SJCRH30 (cell line): ENCODE data around the gene SLC39A11. TPM values are rescaled to one million over a fixed set of nuclear protein-coding genes. Genes with fewer than 3 reads are reported as not detected.

Experiments
- DNase-seq, 2 experiments: peaks; one replicate each; pipeline ENCODE4 v3.0.0-alpha.2; 2015 to 2020
- H3K27ac ChIP-seq: fragments of 250-450 bp; sonication (Bioruptor Pico); 2 replicates; pipeline ENCODE4 v1.5.1; 2020; ENCODE audit warnings: mild to moderate bottlenecking, moderate library complexity
- H3K27me3 ChIP-seq: fragments of 250-450 bp; sonication (Bioruptor Pico); 2 replicates; pipeline ENCODE4 v1.5.1; 2020; ENCODE audit warnings: mild to moderate bottlenecking, moderate library complexity
- H3K36me3 ChIP-seq: fragments of 250-450 bp; sonication (Bioruptor Pico); 2 replicates; pipeline ENCODE4 v1.5.1; 2020; ENCODE audit warnings: mild to moderate bottlenecking, moderate library complexity
- H3K4me1 ChIP-seq: fragments of 250-450 bp; sonication (Bioruptor Pico); 2 replicates; pipeline ENCODE4 v1.5.1; 2020; ENCODE audit warnings: mild to moderate bottlenecking, moderate library complexity
- H3K4me3 ChIP-seq: fragments of 250-450 bp; sonication (Bioruptor Pico); 2 replicates; pipeline ENCODE4 v1.5.1; 2020; ENCODE audit warnings: mild to moderate bottlenecking, moderate library complexity
- H3K9me3 ChIP-seq: fragments of 250-450 bp; sonication (Bioruptor Pico); replicated peaks from 2 replicates; pipeline ENCODE4 v1.5.1; 2020; ENCODE audit warnings: mild to moderate bottlenecking, moderate library complexity
- total RNA-seq: library from RNA; depleted of rRNA; stranded (reverse); fragments of >200 nt; shearing (Covaris generic); gene quantifications from 2 replicates; pipeline ENCODE4 v1.2.3, GENCODE V29; 2014

Gene SLC39A11
- total RNA-seq, 1 experiment from 2014 or later: 9.3 TPM

DNA sequence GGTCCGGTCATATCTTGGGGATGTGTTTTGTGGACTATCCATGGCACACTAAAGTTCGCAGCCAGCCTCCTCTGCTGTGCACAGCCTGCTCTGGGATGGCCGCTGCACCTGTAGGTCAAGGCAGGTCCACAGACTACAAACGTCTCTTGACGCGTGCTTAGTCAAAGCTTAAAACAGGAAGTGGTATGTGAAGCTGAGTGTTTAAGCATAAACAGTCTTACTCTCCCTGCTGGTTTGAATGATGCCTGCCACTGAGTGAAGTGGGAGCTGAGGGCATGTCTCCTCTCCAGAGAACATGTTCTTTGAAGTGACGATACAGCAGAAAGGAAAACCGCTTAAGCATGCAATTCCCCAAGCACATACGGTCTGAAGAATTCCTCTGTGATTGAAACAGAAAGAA lies 365.6 kb downstream of the SLC39A11 start:
- H3K4me1 ChIP-seq: no peaks in the 10 kb centered on the region
- no peak overlapping the region for H3K27ac ChIP-seq
- H3K27me3 ChIP-seq: peaks cover 6% of the 10 kb centered on the region; the same call in 1 of the 2 replicates
- H3K36me3 ChIP-seq: no peaks in the 10 kb centered on the region
- no peak overlapping the region for H3K4me3 ChIP-seq
- no peaks in the 10 kb centered on the region for H3K9me3 ChIP-seq
- DNase-seq: no peak

DNA sequence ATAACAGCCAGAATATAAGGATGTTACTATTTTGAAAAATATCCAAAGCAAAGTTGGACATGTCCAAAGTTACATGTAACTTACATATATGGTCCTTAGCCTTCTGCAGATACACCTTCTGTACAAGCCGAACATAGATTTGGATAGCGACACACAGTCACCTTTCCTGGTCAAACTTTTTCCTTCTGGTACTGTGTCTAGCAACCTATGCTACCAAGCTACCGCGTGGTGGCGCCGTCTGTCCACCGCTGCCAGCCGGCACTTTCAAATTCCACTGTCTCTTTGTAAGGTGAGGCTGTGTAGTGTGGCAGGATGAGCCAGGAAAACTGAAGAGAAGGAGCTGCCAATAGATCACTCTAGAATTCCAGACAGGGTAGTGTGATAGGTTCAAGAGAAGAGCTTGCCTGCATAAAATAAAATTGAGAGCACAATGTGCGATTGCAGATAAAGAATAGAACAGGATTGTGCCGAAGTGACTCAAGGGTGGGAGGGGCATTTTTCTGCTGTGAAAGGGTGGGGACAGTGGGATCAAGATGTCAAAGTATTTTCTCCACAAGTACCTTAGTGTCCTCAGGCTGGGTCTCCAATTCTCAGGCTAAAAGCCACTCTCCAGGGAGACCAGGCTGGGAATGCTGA lies 366.9 kb downstream of the SLC39A11 start:
- peak; percentile 54 to 80 for DNase-seq
- Histone ChIP-seq H3K36me3 (no peaks in the 10 kb centered on the region), H3K9me3 (no peaks in the 10 kb centered on the region), H3K27ac (no peak overlapping the region), H3K4me1 (no peaks in the 10 kb centered on the region), H3K27me3 (peaks cover 10% of the 10 kb centered on the region; the same call in 1 of the 2 replicates), H3K4me3 (no peak overlapping the region)

DNA sequence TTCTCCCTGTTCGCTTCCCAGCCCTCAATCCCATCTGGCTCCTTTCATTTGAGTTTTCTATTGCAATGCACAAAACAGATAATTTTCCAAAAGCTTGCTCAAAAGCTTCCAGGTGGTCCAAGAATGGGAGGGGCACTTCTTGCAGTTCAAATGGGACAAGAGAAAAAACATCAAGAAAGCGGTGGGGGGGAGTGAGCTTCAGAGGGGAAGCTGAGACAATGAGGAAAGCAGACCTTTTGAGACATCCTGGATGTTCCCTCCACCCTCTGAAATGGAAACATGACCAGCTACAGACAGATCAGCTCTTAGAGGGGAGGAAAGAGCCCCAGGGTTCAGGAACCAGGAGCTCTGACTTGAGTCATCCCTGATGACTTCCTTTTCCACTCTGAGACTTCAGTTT lies 368.2 kb downstream of the SLC39A11 start:
- no peak for DNase-seq
- Histone ChIP-seq H3K27me3 (peaks cover 10% of the 10 kb centered on the region; the same call in 1 of the 2 replicates), H3K27ac (no peak overlapping the region), H3K4me3 (no peak overlapping the region), H3K9me3 (no peaks in the 10 kb centered on the region), H3K36me3 (no peaks in the 10 kb centered on the region), H3K4me1 (no peaks in the 10 kb centered on the region)

DNA sequence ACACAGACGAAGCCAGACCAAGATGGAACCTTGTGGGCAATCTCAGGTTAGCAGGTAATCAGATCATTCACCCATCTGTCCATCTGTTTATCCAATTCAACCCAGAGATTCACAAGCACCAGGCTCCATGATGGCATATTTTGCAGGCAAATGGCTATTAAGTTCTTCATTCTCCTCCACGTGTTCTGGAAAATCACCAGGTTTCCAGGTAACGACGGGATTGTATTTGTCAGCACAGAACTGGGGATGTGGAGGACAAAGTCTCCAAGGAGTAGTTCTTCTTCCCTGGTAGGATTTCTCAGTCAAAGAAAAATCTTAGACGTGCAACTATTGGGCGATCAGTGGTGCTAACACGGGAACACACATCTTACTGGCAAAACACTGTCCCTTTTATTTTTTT lies 368.8 kb downstream of the SLC39A11 start:
- no peak overlapping the region for H3K27ac ChIP-seq
- no peaks in the 10 kb centered on the region for H3K4me1 ChIP-seq
- no peak overlapping the region for H3K4me3 ChIP-seq
- H3K36me3 ChIP-seq: no peaks in the 10 kb centered on the region
- no peak for DNase-seq
- H3K27me3 ChIP-seq: peaks cover 10% of the 10 kb centered on the region; the same call in 1 of the 2 replicates
- H3K9me3 ChIP-seq: no peaks in the 10 kb centered on the region

DNA sequence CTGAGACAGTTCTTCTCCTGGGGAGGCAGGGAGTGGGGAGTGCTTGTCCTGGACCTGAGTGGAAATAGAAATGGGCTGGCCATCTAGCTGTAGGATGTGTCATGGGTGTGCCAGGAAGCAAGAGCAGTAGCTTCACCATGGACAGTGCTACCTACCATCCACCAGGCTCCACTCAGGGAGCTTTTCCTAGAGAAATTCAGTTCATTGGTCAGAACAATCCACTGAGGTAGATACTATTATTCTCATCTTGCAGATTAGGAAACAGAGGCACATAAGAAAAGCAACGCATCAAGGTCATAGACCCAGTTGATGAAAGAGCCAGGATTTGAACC lies 372.0 kb downstream of the SLC39A11 start:
- Histone ChIP-seq H3K4me3 (no peak overlapping the region), H3K27me3 (peaks cover 10% of the 10 kb centered on the region; the same call in 1 of the 2 replicates)

DNA sequence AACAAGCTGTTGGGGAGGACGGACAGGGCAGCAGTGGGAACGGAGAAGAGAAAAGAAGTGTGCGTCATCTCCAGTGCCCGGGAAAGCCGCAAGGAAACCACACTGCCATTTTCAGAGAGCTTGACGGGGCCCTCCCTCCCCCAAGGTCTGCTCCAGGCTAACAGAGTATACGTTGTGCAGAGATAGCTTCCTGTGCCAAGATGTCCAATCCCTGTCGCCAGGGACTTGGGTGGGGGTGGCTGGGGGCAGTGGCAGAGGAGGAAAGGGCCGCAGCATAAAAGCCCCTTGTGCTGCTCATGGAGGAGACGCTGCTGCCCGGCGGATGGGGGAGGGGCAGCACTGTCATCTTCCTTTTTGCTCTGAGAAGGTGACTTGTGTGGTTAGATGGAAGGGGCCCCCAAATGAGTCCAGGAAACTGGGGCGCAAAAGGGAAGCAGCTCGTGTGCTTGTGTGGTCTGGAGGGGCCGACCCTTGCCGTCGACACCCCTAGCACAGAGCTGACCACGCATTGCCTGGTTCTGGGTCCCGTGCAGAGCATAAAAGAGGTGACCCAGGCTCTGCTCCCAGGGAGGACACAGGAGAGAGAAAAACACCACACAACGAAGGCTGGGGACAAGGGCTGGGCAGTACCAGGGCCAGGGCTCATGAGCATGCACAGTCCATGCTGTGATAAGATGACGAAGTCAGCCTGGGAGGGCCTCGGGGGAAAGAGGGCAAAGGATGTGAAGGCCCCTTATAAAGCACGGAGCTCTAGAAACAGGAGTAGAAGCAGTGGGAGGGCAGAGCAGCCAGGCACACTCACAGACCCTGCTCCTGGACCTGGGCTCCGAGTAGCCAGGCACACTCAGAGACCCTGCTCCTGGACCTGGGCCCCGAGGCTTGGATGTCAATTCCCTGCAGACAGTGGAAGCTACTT lies 372.7 kb downstream of the SLC39A11 start:
- Histone ChIP-seq H3K4me3 (no peak overlapping the region), H3K27me3 (peaks cover 10% of the 10 kb centered on the region; the same call in 1 of the 2 replicates), H3K36me3 (no peaks in the 10 kb centered on the region), H3K27ac (no peak overlapping the region), H3K4me1 (peaks cover 4% of the 10 kb centered on the region), H3K9me3 (no peaks in the 10 kb centered on the region)
- DNase-seq: no peak

More for the DNA sequence above, 372.0 kb downstream of the SLC39A11 start:
- Histone ChIP-seq H3K27ac (no peak overlapping the region), H3K36me3 (no peaks in the 10 kb centered on the region), H3K9me3 (no peaks in the 10 kb centered on the region), H3K4me1 (peaks cover 4% of the 10 kb centered on the region)
- no peak for DNase-seq

DNA sequence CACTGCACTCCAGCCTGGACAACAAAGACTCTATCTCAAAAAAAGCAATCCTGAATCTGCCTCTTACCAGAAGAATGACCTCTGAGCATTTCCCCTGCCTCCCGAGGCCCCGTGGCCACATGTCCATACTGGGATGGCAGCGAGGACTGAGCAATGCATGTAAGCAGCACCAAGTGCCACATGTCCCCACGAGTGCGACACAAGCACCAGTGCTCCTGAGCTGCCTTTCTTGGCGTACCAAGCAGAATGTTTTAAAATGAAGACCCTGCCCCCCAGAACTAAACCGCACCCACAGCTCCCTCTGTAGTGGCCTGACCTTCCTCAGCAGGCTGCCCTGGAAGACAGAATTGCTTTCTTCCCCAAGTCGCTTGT lies 373.3 kb downstream of the SLC39A11 start:
- H3K27ac ChIP-seq: no peak overlapping the region
- DNase-seq: no peak
- H3K4me3 ChIP-seq: no peak overlapping the region
- H3K27me3 ChIP-seq: peaks cover 10% of the 10 kb centered on the region; the same call in 1 of the 2 replicates
- H3K4me1 ChIP-seq: peaks cover 4% of the 10 kb centered on the region
- no peaks in the 10 kb centered on the region for H3K9me3 ChIP-seq
- H3K36me3 ChIP-seq: no peaks in the 10 kb centered on the region

DNA sequence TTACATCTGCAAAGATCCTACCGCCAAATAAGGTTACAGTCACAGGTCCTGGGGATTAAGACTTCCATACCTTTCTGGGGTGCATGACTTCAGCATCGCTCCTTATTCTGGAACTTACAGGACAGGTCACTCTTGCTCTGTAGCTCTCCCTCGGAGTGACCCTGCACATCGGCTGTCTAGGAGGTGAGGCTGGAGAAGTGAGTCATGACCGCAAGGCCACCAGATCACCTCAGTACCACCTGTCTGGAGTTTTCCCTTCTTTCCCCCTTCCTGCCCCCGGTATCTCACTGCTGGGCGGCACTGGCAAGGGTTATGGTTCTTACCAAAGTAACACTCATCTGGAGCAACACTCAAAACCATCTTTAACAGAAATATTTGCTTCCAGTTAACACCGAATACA lies 374.8 kb downstream of the SLC39A11 start:
- no peak overlapping the region for H3K27ac ChIP-seq
- H3K4me3 ChIP-seq: no peak overlapping the region
- H3K27me3 ChIP-seq: peaks cover 10% of the 10 kb centered on the region; the same call in 1 of the 2 replicates
- no peak for DNase-seq
- peaks cover 4% of the 10 kb centered on the region for H3K4me1 ChIP-seq
- H3K36me3 ChIP-seq: no peaks in the 10 kb centered on the region
- H3K9me3 ChIP-seq: no peaks in the 10 kb centered on the region

DNA sequence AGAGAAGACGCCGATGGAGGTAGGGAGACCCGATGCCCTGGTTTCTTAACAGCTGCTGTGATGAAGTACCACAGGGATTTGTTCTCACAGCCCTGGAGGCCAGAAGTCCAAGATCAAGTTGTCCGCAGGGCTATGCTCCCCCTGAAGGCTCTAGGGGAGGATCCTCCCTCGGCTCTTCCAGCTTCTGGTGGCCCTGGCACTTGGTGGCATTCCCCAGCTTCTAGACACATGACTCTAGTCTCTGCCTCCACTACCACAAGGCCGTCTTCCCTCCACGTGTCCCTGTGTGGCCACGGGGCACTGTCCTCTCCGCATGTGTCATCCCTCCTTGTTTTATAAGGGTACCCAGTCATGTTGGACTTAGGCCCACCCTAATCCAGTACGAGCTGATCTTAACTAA lies 375.2 kb downstream of the SLC39A11 start:
- peaks cover 7% of the 10 kb centered on the region; the same call in 1 of the 2 replicates for H3K27me3 ChIP-seq
- no peak overlapping the region for H3K4me3 ChIP-seq
- DNase-seq: peak in 1 of 2 experiments; percentile 21
- no peaks in the 10 kb centered on the region for H3K9me3 ChIP-seq
- H3K27ac ChIP-seq: no peak overlapping the region
- H3K4me1 ChIP-seq: peaks cover 4% of the 10 kb centered on the region
- H3K36me3 ChIP-seq: no peaks in the 10 kb centered on the region

DNA sequence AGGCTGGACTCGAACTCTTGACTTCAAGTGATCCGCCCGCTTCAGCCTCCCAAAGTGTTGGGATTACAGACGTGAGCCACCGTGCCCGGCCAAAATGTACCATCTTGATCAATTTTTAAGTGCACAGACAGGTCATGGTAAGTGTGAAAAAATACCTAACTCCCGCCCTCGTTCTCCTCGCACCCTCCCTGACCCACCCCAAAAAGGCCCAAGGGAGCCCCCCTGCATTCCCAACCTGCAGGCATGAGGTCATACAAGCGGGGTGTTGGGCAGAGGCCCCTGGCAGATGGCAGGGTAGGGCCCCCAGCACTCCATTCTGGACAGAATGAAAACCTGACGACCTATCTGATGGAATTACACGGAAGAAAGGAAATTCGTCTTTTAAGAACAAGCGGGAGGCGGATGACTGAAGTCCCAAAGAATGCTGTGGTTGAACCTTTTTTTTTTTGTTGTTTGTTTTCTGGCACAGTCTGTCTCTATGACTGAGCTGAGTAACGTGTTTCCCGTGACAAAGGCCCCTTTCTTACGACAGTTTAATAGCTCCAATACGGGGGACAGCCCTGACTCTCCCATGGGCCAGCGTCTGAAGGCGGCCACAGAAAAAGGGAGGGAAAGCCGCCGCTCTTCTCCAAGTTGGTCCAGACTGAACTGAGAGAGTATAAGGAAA lies 376.4 kb downstream of the SLC39A11 start:
- Histone ChIP-seq H3K27ac (no peak overlapping the region), H3K36me3 (no peaks in the 10 kb centered on the region), H3K4me1 (peaks cover 4% of the 10 kb centered on the region), H3K27me3 (no peaks in the 10 kb centered on the region; the same call in 1 of the 2 replicates), H3K9me3 (no peaks in the 10 kb centered on the region), H3K4me3 (no peak overlapping the region)
- DNase-seq: peak; percentile 51 to 70

DNA sequence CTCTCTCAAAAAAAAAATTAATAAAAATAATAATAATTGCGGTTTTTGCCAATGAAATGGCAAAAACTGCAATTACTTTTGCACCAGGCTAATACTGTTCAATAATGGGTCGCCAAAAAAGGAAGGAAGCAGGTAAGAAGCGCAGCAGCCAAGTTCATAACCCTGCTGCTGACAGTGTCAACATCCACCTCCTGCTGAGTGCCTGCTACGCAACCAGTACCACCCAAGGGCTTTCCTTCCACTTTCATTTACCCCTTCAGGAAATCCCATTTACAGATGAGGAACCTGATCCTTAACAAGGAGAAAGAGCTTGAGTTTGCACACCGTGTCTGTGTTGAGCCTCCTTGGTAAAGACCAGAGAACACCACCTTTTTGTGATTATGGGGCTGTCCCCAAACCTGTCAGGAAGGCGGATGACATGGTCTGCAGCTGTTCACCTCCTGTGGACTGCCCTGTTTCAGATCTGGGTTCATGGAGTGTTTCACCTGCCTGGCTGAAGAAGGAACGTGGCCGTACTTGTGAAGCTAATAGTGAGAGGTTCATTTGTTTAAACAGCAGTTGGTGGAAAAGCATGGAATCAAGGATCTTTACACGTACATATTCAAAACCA lies 378.0 kb downstream of the SLC39A11 start:
- Histone ChIP-seq H3K9me3 (no peaks in the 10 kb centered on the region), H3K4me3 (no peak overlapping the region), H3K4me1 (peaks cover 4% of the 10 kb centered on the region), H3K36me3 (no peaks in the 10 kb centered on the region), H3K27me3 (no peaks in the 10 kb centered on the region; the same call in 1 of the 2 replicates), H3K27ac (no peak overlapping the region)
- DNase-seq: no peak

DNA sequence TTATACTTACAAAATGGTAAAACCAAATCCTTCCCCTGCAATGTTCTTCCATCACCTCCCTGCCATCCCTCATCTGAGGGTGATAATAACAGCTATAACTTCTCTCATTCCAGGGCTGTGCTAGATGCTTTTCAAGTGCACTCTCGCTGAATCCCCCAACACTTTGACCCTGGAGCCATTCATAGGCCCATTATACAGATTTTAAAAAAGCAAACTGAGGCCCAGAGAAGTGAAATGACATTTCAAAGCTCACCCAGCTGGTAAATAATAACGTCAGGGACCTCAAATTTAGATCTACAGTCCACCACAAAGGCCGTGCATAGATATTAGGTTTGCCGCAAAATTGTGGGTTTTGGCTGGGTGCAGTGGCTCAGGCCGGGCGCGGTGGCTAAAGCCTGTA lies 378.8 kb downstream of the SLC39A11 start:
- Histone ChIP-seq H3K27ac (no peak overlapping the region), H3K27me3 (no peaks in the 10 kb centered on the region; the same call in 1 of the 2 replicates), H3K4me1 (peaks cover 4% of the 10 kb centered on the region), H3K36me3 (no peaks in the 10 kb centered on the region), H3K9me3 (no peaks in the 10 kb centered on the region), H3K4me3 (no peak overlapping the region)
- no peak for DNase-seq

DNA sequence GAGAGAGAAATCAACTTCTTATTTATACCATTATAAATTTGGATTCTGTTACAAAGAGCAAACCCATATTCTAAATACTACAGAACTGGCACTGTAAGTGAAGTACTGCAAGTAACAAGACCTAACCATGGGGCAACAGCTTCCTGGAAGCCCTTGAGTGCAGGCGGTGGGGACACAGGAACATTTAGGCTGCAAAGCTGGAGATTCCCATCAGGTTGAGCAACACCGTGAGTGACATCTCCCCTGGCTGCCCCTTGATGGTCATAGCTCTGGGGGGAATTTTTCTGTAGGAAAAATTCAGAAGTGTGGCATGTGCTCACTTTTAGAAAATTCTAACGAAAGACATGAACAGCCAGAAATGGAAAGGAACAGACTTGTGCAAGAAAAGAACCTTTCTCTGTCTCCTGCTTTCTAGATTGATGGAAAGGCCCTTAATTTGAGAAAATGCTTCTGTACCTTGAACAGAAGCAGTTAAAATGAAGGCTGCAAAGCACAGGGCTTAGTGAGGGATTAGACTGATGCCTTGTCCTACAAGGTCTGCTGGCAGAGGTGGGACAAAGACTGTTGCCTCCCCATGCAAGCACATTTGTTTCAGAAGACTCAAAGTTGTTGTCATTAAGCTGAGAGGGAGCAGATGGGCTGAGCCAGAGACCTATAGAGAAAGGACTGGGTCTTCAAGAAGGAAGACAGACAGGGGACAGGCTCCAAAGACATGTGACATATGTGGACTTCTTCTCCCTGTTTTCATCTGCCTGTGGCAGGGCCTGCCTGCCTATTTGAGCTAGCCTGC lies 380.8 kb downstream of the SLC39A11 start:
- H3K27me3 ChIP-seq: no peaks in the 10 kb centered on the region
- no peaks in the 10 kb centered on the region for H3K36me3 ChIP-seq
- no peaks in the 10 kb centered on the region for H3K9me3 ChIP-seq
- H3K4me3 ChIP-seq: no peak overlapping the region
- H3K4me1 ChIP-seq: peaks cover 4% of the 10 kb centered on the region
- DNase-seq: no peak
- H3K27ac ChIP-seq: no peak overlapping the region

DNA sequence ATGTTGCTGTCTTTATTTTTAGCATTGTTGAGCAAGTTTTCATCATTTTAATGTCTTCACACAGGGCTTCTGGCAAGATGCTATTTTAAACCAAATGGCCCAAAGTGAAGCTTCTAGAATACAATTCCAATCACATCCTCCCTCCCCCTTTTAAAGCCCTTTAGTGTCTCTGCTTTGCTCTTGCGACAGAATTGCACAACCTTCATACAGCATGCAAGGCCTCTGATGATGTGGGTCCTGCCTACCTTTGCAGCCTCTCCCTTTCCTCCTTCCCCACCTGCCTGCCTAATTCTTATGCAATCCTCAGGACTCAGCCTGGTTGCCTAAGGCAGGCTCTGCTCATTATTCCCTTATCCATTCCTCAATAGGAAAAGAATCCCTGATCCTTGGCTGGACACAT lies 381.7 kb downstream of the SLC39A11 start:
- no peaks in the 10 kb centered on the region for H3K4me1 ChIP-seq
- H3K9me3 ChIP-seq: no peaks in the 10 kb centered on the region
- no peak overlapping the region for H3K27ac ChIP-seq
- DNase-seq: no peak
- no peaks in the 10 kb centered on the region for H3K36me3 ChIP-seq
- no peaks in the 10 kb centered on the region for H3K27me3 ChIP-seq
- no peak overlapping the region for H3K4me3 ChIP-seq
